ENCODE results near the gene SRGAP2C.
"Not testable (repeated sequence)": the region's sequence is repeated elsewhere in the genome, so short reads cannot be mapped to it uniquely, and the experiment has no call there.

The SRGAP2C gene

GRCh38 chr1:121184290-121185127 is at the start of gene SRGAP2C, which contains the start of gene FAM72B:
Gene SRGAP2C (plus strand): TSS chr1:121184975. CDS start chr1:121187447, 2,472 bp downstream.
Gene FAM72B (minus strand): TSS chr1:121184340. CDS start chr1:121183489, 851 bp downstream.
- not testable (repeated sequence) for H4K20me1 ChIP-seq (ENCODE audit: low read depth, low read length); H3K27me3 ChIP-seq (ENCODE audit: low read length); H2AFZ ChIP-seq (ENCODE audit: low read depth, low read length, severe bottlenecking); H3F3A ChIP-seq (ENCODE audit: insufficient read depth); H3K9me3 ChIP-seq (ENCODE audit: insufficient read depth, low read length); H3K9me2 ChIP-seq (replicated peaks; ENCODE audit: insufficient read depth, low read length); H3K79me2 ChIP-seq (ENCODE audit: insufficient read depth, low read length); H3K36me3 ChIP-seq (ENCODE audit: low read length)
- Histone ChIP-seq H3K4me3 (ENCODE audit: insufficient read depth, low read length, poor library complexity, severe bottlenecking) (peak within 1 kb of the TSS; percentile 52), H3K9ac (ENCODE audit: low read length) (peak within 1 kb of the TSS; percentile 55), H3K27ac (ENCODE audit: low read depth, low read length) (peak within 1 kb of the TSS; percentile 55; the same call in 1 of the 2 replicates), H3K4me2 (ENCODE audit: low read depth, low read length, poor library complexity, severe bottlenecking) (peak within 1 kb of the TSS; percentile 41)

GRCh38 chr1:121140393-121140792 is 44.4 kb upstream of the SRGAP2C start:
- not testable (repeated sequence) for H3K36me3 ChIP-seq (ENCODE audit: low read length); H3K4me3 ChIP-seq (ENCODE audit: insufficient read depth, low read length, poor library complexity, severe bottlenecking); H3K9me2 ChIP-seq (replicated peaks; ENCODE audit: insufficient read depth, low read length); H3K27me3 ChIP-seq (ENCODE audit: low read length); H2AFZ ChIP-seq (ENCODE audit: low read depth, low read length, severe bottlenecking); H3F3A ChIP-seq (ENCODE audit: insufficient read depth); H3K27ac ChIP-seq (ENCODE audit: low read depth, low read length); H3K4me2 ChIP-seq (ENCODE audit: low read depth, low read length, poor library complexity, severe bottlenecking); H3K9me3 ChIP-seq (ENCODE audit: insufficient read depth, low read length); H3K9ac ChIP-seq (ENCODE audit: low read length); H4K20me1 ChIP-seq (ENCODE audit: low read depth, low read length); H3K79me2 ChIP-seq (ENCODE audit: insufficient read depth, low read length)

- H3K9me2 ChIP-seq (replicated peaks; ENCODE audit: insufficient read depth, low read length); H3K27me3 ChIP-seq (ENCODE audit: low read length); H3K4me3 ChIP-seq (ENCODE audit: insufficient read depth, low read length, poor library complexity, severe bottlenecking); H2AFZ ChIP-seq (ENCODE audit: low read depth, low read length, severe bottlenecking); H3K9me3 ChIP-seq (ENCODE audit: insufficient read depth, low read length); H3K9ac ChIP-seq (ENCODE audit: low read length); H4K20me1 ChIP-seq (ENCODE audit: low read depth, low read length); H3K4me2 ChIP-seq (ENCODE audit: low read depth, low read length, poor library complexity, severe bottlenecking); H3F3A ChIP-seq (ENCODE audit: insufficient read depth); H3K36me3 ChIP-seq (ENCODE audit: low read length); H3K79me2 ChIP-seq (ENCODE audit: insufficient read depth, low read length); H3K27ac ChIP-seq (ENCODE audit: low read depth, low read length): not testable (repeated sequence)
These were observed 36.1 kb upstream of the SRGAP2C start for GRCh38 chr1:121148489-121149190.

- H3K36me3 ChIP-seq (ENCODE audit: low read length); H3K27ac ChIP-seq (ENCODE audit: low read depth, low read length); H4K20me1 ChIP-seq (ENCODE audit: low read depth, low read length); H3K79me2 ChIP-seq (ENCODE audit: insufficient read depth, low read length); H3F3A ChIP-seq (ENCODE audit: insufficient read depth); H3K4me2 ChIP-seq (ENCODE audit: low read depth, low read length, poor library complexity, severe bottlenecking); H3K9me2 ChIP-seq (replicated peaks; ENCODE audit: insufficient read depth, low read length); H3K9ac ChIP-seq (ENCODE audit: low read length); H3K9me3 ChIP-seq (ENCODE audit: insufficient read depth, low read length); H2AFZ ChIP-seq (ENCODE audit: low read depth, low read length, severe bottlenecking); H3K4me3 ChIP-seq (ENCODE audit: insufficient read depth, low read length, poor library complexity, severe bottlenecking); H3K27me3 ChIP-seq (ENCODE audit: low read length): not testable (repeated sequence)
These were observed 33.5 kb upstream of the SRGAP2C start for GRCh38 chr1:121151294-121151693.

- not testable (repeated sequence) for H3K9me3 ChIP-seq (ENCODE audit: insufficient read depth, low read length); H3K27ac ChIP-seq (ENCODE audit: low read depth, low read length); H3K4me2 ChIP-seq (ENCODE audit: low read depth, low read length, poor library complexity, severe bottlenecking); H2AFZ ChIP-seq (ENCODE audit: low read depth, low read length, severe bottlenecking); H3K4me3 ChIP-seq (ENCODE audit: insufficient read depth, low read length, poor library complexity, severe bottlenecking); H3K27me3 ChIP-seq (ENCODE audit: low read length); H3K79me2 ChIP-seq (ENCODE audit: insufficient read depth, low read length); H3K9ac ChIP-seq (ENCODE audit: low read length); H3K36me3 ChIP-seq (ENCODE audit: low read length); H3F3A ChIP-seq (ENCODE audit: insufficient read depth); H4K20me1 ChIP-seq (ENCODE audit: low read depth, low read length); H3K9me2 ChIP-seq (replicated peaks; ENCODE audit: insufficient read depth, low read length)
These were observed 32.0 kb upstream of the SRGAP2C start for GRCh38 chr1:121152788-121153187.

- not testable (repeated sequence) for H4K20me1 ChIP-seq (ENCODE audit: low read depth, low read length); H3K4me2 ChIP-seq (ENCODE audit: low read depth, low read length, poor library complexity, severe bottlenecking); H3F3A ChIP-seq (ENCODE audit: insufficient read depth); H3K9ac ChIP-seq (ENCODE audit: low read length); H2AFZ ChIP-seq (ENCODE audit: low read depth, low read length, severe bottlenecking); H3K79me2 ChIP-seq (ENCODE audit: insufficient read depth, low read length); H3K9me2 ChIP-seq (replicated peaks; ENCODE audit: insufficient read depth, low read length); H3K4me3 ChIP-seq (ENCODE audit: insufficient read depth, low read length, poor library complexity, severe bottlenecking); H3K27ac ChIP-seq (ENCODE audit: low read depth, low read length); H3K27me3 ChIP-seq (ENCODE audit: low read length); H3K9me3 ChIP-seq (ENCODE audit: insufficient read depth, low read length); H3K36me3 ChIP-seq (ENCODE audit: low read length)
These were observed 30.0 kb upstream of the SRGAP2C start for GRCh38 chr1:121154811-121155210.

- H3K79me2 ChIP-seq (ENCODE audit: insufficient read depth, low read length); H3F3A ChIP-seq (ENCODE audit: insufficient read depth); H3K27me3 ChIP-seq (ENCODE audit: low read length); H3K9ac ChIP-seq (ENCODE audit: low read length); H3K4me2 ChIP-seq (ENCODE audit: low read depth, low read length, poor library complexity, severe bottlenecking); H3K9me3 ChIP-seq (ENCODE audit: insufficient read depth, low read length); H3K4me3 ChIP-seq (ENCODE audit: insufficient read depth, low read length, poor library complexity, severe bottlenecking); H3K9me2 ChIP-seq (replicated peaks; ENCODE audit: insufficient read depth, low read length); H3K27ac ChIP-seq (ENCODE audit: low read depth, low read length); H3K36me3 ChIP-seq (ENCODE audit: low read length); H4K20me1 ChIP-seq (ENCODE audit: low read depth, low read length); H2AFZ ChIP-seq (ENCODE audit: low read depth, low read length, severe bottlenecking): not testable (repeated sequence)
These were observed 29.0 kb upstream of the SRGAP2C start for GRCh38 chr1:121155671-121156358.

Measured in SU-DHL-6 (cell line).